Mesenteric fat pad (tissue), 1 donor: ENCODE results near the gene FOXP4. TPM values are rescaled to one million over a fixed set of nuclear protein-coding genes. Genes with fewer than 3 reads are reported as not detected.

Experiments
- DNase-seq: peaks from one replicate; pipeline ENCODE4 v3.0.0-alpha.2; 2020; ENCODE audit warnings: low spot score
- total RNA-seq: library from RNA; stranded (reverse); fragmentation: NEBNext Ultra II Directional; extraction: Animal tissue kit (Norgen Biotek cat#: 25700); gene quantifications from one replicate; pipeline ENCODE4 v1.2.1, GENCODE V29; 2021
- donor health status: DM: yes; HTN: yes; CAD: no.

FOXP4 gene
- total RNA-seq, 1 donor from 2014 or later = 21.4 TPM

DNA sequence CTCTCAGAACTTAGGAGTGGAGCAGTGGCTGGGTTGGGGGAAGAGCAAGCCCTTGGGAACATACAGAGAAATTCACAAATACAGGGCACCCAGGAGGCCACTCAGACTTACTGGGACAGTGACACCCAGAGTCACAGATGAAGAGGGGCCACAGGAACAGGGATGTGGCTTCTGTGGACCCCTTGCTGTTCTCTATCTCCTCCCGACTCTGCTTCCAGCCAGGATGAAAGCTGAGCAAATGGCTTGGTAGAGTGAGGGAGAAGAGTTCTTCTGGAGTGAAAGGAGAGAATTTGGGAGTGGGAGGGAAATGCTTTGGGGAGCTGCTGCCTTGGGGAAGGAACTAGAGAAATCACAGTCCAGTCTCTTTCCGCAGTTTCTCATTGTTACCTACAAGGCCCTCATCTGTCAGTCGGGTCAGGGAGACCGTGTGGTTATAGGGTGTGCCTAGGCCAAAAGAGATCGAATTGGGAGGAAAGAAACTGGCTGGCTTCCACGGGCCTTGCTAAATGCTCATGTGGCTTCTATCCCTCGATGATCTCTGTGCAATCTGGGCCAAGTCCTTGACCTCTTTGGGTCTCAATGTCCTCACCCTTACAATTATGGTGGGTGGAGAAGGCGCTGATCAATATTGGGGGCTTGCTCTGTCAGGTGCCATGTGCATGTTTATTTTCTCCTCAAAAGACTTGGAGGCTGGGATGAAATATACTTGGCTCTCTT lies 17.0 kb downstream of the FOXP4 start:
- DNase-seq = no peak

DNA sequence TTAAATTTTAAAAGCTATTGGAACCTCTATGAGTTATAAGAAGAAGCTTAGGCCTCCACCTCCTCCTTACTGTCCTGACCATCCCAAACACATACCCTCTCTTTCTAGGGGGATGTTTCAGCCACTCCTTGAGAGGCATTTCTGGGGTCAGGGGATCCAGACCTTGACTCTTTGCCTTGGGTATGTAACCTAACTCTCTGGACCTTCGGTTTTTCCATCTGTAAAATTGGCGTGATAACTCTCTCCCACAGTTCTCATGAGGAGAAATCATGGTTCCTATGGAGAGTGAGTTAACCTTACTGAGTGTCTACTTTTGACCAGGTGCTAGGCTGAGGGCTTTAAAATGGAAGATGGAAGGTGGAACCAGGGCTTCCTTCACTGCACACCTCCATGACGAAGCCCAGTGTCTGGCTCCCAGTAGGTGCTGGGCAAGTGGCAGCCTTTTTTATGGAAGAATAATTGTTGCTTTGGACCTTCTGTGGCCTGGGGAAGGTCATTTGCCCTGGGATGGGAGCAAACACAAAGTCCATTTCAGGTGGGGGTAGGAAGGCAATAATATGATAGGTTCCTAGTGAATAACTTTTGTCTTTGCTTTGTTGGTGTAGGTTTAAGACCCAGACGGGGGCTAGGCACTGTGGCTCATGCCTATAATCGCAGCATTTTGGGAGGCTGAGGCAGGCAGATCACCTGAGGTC lies 18.4 kb downstream of the FOXP4 start:
- DNase-seq = no peak

DNA sequence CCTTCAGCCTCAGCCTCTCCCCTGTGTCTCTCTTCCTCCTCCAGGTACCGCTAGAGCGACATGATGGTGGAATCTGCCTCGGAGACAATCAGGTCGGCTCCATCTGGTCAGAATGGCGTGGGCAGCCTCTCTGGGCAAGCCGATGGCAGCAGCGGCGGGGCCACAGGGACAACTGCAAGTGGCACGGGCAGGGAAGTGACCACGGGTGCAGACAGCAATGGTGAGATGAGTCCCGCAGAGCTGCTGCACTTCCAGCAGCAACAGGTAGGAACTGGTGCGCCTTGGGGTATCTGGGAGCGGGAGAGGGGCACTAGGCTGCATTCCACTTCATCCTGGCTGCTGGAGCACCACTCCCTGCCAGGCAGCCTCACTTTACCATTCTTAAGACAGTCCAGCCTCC lies 19.5 kb downstream of the FOXP4 start:
- DNase-seq = no peak

DNA sequence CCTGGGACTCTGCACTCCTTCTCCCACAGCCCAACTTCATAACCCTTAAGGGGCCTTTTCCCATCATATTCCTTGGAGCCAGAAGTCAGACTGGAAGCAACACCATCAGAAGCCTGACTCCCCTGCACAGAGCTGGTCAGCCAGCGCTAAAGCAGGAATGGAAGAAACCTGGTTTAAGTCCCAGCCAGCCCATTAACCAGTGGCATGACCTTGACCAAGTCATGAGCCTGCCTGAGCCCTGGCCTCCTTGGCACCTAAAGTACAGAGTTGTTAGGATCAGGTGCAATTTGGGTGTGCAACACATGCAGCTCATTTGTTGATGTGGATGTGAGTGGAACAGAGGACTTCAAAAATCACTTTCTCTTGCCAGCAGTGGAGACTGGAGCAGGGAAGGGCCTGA lies 20.8 kb downstream of the FOXP4 start:
- DNase-seq = no peak

DNA sequence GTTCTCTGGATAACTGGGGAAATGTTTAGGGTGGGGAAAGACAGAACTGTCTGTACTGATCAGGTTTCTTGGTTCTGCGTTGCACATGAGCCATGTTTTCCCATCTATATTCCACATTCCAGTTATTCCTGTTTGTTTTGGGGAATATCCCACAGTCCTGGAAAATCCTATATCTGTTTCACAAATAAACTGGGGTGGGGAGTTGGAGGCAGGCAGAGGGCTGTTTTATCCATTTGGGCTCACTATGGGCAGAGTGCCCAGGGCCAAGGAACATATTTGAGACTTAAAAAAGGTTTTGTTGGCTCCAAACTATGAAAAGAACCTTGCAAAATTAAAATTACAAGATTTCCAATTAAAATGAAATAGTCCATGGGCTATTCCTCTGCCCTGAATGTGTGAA lies 21.5 kb downstream of the FOXP4 start:
- DNase-seq = no peak

DNA sequence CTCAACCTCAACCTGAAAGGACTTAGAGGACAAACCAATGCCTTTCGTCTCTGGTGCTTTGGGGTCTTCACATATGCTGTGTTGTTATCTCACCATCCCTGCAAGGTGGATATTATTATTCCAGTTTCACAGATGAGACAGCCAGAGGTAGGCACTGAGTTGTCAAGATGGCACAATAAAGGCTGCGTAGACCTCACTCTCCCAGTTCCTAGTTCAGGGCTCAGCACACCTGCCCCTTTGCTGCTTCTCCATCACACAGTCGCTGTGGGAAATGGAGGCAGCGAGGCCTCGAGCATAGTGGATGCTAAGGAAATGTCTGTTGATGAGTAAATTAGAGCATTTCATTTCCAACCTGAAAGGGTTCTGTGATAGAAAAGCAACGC lies 22.0 kb downstream of the FOXP4 start:
- DNase-seq = no peak

DNA sequence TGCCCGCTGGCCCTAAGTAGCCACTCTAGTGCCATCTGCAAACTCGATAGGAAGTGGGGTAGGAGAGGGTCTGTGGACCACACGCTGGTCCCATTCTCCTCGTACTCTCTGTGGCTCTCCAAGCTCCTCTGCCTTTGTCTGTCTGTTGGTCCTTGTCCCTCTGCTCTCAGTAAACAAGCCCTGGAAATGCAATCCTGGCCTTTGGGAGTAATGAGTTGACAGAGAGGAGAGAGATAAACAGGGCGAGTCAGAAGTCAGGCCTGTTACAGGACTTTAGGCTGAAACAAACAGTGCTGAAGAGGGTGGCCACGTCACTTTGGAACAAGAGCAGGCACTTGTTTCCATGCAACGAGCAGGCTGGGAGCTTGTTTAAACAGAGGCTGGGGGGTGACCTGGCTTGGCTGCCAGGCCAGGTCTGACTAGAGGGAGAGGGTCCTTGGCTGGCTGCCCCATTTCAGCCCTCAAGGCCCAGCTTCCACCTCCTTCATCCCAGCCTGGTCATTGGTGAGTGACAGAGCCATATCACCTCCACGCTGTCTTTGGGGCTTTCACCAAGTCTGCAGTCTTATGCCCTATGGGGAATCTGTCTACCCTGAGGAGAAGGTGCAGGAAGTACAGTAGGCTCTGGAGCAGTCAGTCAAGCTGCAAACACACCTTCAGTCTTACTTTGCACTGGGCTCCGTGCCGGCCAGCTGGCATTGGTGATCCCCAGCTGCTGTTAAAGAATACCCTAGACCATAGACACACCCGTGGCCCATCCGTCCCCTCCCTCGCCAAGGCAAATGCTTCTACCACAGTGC lies 22.6 kb downstream of the FOXP4 start:
- no peak for DNase-seq

DNA sequence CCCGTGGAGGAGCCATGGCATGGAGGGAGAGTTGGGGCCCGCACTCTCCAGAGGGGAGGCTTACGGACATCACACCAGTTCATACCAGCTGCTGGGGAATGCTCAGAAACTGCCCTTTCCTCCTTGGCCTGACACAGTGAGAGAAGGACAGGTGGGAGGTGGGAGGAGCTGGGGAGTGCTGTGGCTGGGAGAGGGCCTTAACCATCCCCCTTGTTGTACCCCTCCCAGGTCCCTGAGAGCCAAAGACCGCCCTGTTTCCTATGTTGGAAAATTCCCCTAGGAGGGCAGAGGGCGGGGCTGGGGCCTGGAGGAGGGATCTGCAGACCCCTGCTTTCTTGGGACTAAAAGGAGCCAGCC lies 24.1 kb downstream of the FOXP4 start:
- no peak for DNase-seq

DNA sequence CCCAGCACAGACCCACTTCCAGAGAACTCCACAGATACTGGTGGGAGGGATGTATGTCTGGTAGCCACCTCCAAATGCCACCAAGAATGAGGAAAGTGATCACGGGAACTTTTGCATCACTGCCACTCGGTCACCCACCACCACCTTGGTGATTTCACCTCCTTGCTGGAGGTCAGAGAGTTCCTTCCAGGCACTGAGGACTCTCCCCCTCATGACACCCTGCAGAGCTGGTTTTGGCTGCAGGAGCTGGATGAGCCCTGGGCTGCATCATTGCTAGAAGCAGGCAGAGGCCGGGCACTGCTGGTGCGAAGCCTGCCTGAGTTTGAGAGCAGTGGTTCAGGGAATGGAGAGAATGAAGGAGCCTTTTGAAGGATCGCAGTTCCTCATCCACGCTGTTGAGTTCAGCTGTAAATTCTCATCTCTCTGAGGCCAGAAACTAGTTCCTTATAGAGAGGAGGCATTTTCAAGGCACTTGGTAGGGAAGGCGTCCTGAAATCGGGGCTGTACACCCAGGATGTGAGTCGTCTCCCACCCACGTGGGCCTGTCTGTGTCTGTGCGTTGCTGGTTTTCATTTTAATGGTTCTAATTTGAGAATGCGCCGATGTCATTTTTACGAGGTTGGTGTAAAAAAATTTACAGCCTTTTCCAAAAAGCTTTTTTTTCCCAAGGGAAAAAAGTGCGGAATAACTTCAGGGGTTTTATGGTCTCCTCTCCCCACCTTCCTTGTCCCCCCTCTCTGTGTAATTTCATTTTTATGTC lies 25.0 kb downstream of the FOXP4 start:
- no peak for DNase-seq

DNA sequence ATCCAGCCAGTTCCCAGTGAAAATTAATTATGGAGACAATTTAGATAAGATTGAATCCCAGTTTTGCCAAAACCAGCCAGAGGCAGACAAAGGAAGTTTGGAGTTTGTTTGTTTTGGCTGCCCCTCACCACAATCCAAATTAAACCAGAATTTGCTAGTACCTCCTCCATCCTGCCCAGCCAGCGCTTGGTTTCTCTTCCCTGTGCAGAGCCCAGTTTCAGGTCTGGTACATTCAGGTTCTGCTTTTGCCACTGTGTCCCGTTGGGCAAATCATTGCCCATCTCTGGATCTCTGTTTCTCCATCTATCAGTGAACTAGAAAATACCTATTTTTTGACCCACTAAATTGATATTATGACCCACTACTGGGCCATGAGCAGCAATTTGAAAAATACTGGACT lies 26.4 kb downstream of the FOXP4 start:
- DNase-seq = no peak

DNA sequence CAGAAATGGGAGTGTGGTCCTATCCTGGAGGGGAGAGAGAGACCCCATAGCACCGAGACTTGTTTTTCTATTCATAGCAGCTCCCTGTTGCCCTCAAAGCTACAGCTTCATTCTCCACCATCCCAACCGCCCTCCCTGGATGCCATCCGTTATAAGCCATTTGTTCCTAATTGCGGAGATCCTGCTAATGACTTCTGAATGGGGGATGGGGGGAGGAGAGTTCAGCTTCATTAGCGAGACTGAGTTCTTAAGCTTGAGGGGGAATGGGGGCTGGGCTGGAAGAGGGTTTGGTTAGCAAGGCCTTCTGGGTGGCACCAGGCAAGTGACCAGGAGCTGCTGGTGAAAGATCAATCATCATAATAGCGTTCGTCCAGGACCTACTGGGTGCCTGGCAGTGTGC lies 27.1 kb downstream of the FOXP4 start:
- DNase-seq = no peak

DNA sequence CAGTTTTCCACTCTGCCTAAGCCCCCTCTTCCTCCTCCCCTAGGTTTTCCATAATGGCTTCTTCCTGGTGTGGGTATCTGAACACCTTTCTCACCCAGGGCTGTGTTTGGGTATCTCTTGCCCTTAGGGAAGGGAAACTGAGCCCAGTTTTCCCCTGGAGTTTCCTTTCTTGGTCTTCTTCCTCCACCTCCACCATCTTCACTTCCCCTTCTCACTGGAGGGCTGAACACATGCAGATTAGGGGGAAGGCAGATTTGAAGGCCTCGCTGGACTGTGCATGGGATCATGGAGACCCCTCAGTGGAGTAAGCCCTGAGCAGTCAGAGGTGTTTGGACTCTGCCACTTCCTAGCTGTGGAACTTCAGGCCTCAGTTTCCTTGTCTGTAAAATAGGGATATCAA lies 27.8 kb downstream of the FOXP4 start:
- DNase-seq = no peak

DNA sequence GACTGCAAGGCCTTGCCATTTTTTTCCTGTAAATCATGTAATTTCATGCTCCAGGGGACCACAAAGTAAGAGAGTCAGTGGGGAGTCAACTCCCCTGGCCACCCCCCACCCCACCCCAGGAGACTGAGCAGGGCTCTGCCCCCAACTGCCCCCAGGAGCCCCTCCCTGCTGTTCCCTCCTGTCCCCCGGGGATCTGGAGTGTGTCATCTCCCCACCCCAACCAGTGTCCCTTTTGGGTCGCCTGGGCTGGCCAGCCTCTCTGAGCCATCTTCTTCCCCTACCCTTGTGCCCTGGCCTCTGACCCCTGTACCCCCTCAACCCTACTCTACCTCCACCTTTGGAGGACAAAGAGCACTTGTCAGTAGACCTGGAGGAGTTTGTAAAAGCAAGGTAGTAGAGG lies 29.4 kb downstream of the FOXP4 start:
- no peak for DNase-seq

DNA sequence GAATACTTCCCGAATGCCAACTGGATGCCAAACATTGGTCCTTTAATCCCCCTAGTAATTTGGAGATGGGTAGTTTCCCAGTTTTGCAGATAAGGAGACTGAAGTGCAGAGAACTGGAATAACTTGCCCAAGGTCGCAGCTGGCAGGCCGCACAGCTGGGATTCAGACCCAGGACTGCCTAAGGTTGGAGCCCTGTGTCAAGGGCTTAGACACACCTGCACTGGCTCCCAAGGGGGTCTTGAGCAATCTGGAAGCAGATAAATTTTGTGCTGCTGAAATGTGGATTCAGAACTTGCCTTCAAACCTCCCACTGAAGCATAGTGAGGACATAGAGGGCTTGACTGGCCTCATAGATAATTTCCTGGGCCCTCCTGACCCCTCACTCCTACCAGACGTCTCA lies 30.5 kb downstream of the FOXP4 start:
- DNase-seq = no peak

DNA sequence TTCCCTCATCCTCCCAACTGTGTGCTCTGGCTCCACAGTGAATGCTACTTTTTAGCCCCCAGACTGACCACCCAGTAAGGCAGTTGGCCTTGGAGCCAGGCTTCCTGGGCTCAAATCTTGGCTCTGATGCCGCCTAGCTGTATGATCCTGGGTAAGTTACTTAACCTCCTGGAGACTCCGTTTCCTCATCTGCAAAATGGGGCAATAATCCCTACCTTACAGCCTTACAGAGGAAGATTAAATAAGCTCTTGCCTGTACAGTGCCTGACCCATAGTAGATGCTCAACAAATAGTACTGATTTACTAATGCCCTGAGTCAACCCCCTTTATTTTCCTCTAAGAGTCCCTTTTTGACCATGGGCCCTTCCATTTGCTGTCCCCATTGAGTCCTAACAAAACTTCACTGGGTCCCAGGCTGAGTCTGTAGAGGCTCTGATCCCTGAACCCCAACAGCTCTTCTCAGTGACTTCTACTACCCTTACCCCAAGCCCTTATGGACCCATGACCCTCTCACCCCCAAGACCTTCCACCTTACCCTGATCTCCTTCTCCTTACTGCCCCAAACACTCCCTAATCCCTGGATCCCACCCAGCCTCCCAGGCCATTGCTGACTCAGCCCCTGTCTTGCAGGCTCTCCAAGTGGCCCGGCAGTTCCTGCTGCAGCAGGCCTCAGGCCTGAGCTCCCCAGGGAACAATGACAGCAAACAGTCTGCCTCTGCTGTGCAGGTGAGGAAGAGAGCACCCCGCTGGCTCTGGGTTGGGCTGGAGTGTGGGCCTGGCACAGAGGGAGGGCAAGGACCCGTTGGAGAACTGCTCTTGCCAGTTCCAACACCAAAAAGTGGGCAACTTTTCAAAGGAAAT lies 31.4 kb downstream of the FOXP4 start:
- no peak for DNase-seq

DNA sequence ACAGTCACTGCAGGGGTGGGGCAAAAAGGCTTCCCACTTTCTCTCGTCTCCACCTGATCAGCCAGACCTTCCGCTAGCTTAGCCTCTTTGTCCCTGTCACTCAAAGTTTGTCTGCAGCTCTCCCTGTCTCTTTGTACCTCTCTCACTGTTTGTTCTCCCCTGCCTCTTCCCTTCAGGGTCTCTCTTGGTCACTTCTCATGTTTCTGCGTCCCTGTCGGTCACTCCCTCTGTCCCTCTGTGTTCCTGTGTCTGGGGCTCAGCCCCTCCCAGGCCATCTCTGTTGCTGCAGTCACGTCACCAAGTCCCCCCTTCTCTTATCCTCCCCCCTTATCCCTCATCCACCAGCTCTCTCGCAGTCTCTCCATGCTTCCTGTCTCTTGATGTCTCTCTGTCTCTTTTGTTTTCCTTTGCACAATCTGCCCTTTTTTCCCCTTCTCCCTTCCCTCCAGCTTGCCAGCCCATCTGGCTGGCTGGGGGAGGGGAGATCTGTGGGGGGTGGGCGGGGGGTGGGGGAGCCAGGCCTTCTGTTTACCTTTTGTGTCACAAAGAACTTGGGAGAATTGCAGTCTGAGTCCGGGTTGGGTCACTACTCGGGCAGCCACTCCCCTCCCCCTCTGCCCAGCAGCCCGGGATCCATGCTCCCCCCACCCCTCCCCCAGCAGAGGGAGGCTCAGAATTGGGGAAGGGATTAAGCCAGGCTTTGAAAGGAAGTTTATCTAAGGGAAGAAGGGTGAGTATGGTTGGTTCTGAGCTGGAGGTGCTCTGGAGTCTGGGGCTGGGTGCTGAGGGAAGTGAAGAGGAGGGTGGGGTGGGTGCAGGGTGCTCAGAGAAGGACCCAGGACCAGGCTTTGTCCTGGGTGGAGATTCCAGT lies 32.3 kb downstream of the FOXP4 start:
- no peak for DNase-seq

DNA sequence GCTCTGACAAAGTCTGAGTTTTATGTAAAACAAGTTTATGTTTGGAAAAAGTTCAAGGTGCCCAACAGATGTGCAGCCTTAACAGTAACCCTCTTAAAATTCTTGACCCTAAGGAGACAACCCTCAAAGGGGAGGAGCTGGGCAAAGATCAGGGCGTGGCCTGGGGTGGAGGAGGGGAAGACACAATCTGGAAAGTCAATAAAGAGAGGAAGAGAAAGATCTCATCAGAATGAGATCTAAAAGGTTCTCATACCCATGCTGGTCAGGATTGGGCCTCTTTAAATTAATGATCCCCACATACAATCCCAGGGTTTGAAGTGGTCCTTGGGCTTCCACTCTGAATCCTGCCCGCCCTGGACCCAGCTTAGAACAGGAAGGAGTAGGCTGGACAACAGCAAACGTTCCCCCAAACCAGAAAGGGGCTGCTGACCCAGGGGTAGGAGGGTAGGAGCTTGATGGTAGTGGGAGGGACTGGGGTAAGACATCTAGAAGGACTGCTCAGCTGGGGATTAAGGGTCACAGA lies 33.0 kb downstream of the FOXP4 start:
- DNase-seq = no peak

DNA sequence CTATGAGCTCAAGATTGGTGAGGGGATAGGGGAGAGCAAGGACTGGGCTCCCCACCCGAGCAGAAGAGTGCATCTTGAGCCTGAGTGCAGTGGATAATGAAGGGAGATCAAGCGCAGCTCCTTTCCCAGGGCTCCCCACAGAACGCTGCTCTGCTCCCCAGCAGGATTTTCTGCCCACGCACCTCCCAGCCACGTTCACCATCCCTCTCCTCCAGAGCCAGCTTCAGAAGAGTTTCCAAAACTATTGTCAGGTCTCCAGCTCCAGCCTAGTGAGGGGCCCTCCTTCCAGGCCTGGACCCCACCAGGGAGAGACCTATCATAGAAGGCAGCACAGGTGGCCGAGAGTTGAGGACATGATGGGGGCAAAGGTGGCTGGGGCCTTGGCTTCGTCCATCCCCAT lies 34.5 kb downstream of the FOXP4 start:
- DNase-seq = no peak

DNA sequence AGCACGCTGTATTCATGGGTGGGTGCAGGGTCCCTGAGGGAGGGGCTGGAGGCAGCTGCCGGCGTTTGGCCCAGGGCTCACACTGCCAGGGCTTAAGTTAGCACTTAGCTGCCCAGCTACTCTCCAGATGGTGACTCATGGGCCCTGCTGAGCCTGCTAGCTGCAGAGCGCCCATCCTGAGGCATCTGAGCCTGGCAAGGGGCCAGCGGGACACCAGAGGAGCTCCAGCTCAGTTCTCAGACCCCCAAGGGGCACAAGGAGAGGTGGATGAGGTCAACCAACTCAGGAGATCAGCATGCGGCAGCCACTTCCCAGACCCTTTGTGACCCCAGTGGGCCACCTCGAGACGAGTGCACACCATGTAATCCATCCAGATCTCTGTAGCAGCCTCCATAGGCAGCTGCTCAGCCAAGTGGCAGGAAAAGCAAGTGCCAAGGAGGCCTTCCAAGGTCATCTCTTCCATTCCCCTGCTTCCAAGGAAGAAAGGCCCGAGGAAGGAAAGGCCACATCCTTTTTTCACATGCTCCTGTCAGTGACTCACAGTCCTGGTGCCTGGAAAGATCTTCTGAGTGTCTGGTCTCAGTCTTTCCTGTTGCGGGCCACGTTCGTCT lies 35.3 kb downstream of the FOXP4 start:
- DNase-seq = no peak
